ENCODE measurements around the gene APOL2. TPM values are rescaled to one million over a fixed set of nuclear protein-coding genes. Genes with fewer than 3 reads are reported as not detected.
A peak's percentile ranks its signal among the peaks of the same experiment; 100 is the strongest.

The APOL2 gene
- total and polyA plus RNA-seq, 4 donors: 26.4 to 62.8 (median 36.3) TPM

DNA sequence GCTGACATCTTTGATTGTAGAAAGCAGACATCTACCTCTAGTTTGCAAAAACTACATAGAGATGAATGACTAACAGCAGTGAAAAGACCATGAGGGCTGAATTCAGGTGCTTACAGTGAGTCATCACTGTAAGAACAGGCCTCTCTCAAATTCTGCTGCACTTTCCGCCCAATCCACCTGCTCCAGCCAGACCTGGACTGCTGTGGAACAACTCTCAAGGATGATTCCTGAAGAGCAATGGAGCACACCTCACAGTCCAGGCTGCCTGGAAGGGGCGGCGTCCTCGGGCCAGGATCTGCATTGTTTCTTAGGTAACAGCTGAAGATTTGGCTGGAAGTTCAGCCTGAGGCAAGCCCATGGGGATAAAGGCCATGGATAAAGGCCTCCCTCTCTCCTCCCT is 15.1 kb downstream of the APOL2 start:
- 78 to 97% methylated on average over 4 of the region's 4 CpGs for WGBS, 2 donors
- peaks cover 0 to 4% of the 10 kb centered on the region in 2 donors for H3K36me3 ChIP-seq (ENCODE audit: control insufficient read depth in 1 of 2, insufficient read depth in 2 of 2, low read length in 1 of 2)
- intact Hi-C loops (cut with DNase I): no loop called here
- DNase-seq: no peak
- H3K27ac ChIP-seq (ENCODE audit: low read depth in 1 of 2, low read length in 2 of 2): no peak overlapping the region
- no peaks in the 10 kb centered on the region for H3K27me3 ChIP-seq (ENCODE audit: control insufficient read depth in 1 of 2, insufficient read depth in 2 of 2, low read length in 1 of 2)
- no peak overlapping the region for H3K4me3 ChIP-seq (ENCODE audit: low read length in 2 of 2)
- H3K9me3 ChIP-seq (ENCODE audit: control insufficient read depth, low read length): no peaks in the 10 kb centered on the region
- ATAC-seq (ENCODE audit: low FRiP score): no peak
- H3K4me1 ChIP-seq (ENCODE audit: control insufficient read depth in 1 of 2, insufficient read depth in 2 of 2, low read length in 2 of 2): no peaks in the 10 kb centered on the region

DNA sequence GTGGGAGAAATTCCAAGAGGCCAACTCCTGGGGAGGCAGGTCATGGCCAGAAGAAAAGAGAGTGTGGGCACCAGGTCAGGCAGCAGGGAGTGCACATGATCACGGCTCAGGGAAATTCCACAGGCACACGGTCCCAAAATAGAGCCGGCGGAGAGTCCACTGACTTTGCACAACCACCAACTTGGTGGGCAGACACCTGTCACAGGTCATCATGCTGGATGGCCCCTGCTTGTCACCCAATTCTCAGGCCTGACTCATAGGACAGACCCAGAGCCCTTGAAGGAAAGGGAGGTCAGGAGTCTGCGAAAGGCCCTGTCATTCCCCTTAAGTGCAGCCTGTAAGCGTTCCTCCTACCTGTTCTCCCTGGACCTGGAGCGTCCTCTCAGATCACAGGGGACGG is 15.8 kb downstream of the APOL2 start:
- DNase-seq (no peak), ATAC-seq (ENCODE audit: low FRiP score) (no peak)
- Histone ChIP-seq H3K4me1 (ENCODE audit: control insufficient read depth in 1 of 2, insufficient read depth in 2 of 2, low read length in 2 of 2) (no peaks in the 10 kb centered on the region), H3K27me3 (ENCODE audit: control insufficient read depth in 1 of 2, insufficient read depth in 2 of 2, low read length in 1 of 2) (no peaks in the 10 kb centered on the region), H3K9me3 (ENCODE audit: control insufficient read depth, low read length) (no peaks in the 10 kb centered on the region), H3K4me3 (ENCODE audit: low read length in 2 of 2) (no peak overlapping the region), H3K27ac (ENCODE audit: low read depth in 1 of 2, low read length in 2 of 2) (no peak overlapping the region), H3K36me3 (ENCODE audit: control insufficient read depth in 1 of 2, insufficient read depth in 2 of 2, low read length in 1 of 2) (peaks cover 0 to 4% of the 10 kb centered on the region in 2 donors)
- intact Hi-C loops (cut with DNase I): no loop called here
- 79 to 83% methylated on average over 8 of the region's 8 CpGs for WGBS, 2 donors

DNA sequence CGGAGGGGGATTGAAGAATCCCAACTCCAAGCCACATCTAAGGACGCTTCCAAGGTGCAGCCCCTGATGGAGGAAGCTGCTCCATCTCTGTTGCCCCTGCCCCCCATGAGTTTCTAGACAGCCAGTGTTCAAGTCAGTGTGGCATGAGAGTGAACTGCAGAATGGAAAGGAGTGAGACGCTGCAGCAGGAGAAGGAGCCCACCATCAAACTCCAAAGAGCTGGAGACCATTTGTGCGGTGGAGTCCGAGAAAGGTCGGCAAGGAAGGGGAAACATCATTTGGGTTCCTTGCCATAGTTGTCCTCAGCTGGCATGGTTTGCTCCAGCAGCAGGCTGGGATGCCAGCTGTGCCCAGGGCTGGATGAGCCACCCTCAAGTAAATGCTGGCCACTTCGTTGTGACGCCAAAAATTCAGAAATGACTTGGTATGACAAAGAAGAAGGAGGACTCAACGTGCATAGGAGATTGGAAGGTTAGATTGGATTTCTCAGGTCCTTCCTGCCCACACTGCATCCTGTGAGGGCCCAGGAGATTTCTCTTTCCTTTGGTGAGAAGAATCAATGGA is 16.4 kb downstream of the APOL2 start:
- Histone ChIP-seq H3K36me3 (ENCODE audit: control insufficient read depth in 1 of 2, insufficient read depth in 2 of 2, low read length in 1 of 2) (peaks cover 0 to 4% of the 10 kb centered on the region in 2 donors), H3K9me3 (ENCODE audit: control insufficient read depth, low read length) (no peaks in the 10 kb centered on the region), H3K27ac (ENCODE audit: low read depth in 1 of 2, low read length in 2 of 2) (no peak overlapping the region), H3K27me3 (ENCODE audit: control insufficient read depth in 1 of 2, insufficient read depth in 2 of 2, low read length in 1 of 2) (no peaks in the 10 kb centered on the region), H3K4me3 (ENCODE audit: low read length in 2 of 2) (no peak overlapping the region), H3K4me1 (ENCODE audit: control insufficient read depth in 1 of 2, insufficient read depth in 2 of 2, low read length in 2 of 2) (no peaks in the 10 kb centered on the region)
- 91 to 93% methylated on average over 9 of the region's 9 CpGs for WGBS, 2 donors
- ATAC-seq (ENCODE audit: low FRiP score): no peak
- intact Hi-C loops (cut with DNase I): no loop called here
- DNase-seq: no peak

DNA sequence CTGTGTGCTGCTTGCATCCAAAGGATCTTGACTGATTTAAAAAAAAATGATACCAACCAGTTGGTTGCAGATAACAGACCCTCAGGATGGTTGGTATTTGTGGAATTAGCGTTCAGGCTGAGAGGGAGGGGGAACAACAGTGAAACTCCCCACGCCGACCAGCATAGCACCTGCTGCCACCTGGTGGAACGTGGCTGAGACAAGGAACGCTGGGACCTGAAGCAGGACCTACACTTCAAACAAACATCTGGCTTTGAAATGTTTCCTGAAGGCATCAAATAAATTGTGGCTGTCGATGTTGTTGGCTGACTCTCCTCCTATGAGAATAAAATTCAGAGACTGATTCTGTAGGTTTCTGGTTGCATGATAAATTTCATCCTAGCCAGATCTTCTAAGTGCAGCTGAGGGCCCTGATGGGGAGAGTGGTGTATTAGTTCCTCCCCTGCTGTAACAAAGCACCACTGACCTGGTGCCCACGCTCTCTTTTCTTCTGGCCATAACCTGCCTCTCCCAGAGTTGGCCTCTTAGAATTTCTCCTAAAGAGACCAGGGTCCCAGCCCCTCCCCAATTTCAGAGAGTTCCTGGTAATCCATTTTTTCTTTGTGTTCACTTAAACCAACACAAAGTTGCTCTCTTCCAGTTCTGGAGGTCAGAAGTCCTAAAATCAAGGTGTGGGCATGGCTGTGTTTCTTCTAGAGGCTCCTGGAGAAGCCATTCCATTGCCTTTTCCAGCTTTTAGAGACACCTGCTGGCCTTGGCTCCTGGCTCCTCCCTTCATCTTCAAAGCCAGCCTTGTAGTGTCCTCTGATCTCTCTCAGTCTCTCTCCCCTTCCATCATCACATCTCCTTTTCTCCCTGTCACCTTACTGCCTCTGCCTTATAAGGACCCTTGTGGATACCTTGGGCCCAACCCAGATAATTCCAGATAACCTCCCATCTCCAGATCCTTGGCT is 17.3 kb downstream of the APOL2 start:
- Histone ChIP-seq H3K27me3 (ENCODE audit: control insufficient read depth in 1 of 2, insufficient read depth in 2 of 2, low read length in 1 of 2) (no peaks in the 10 kb centered on the region), H3K9me3 (ENCODE audit: control insufficient read depth, low read length) (no peaks in the 10 kb centered on the region), H3K36me3 (ENCODE audit: control insufficient read depth in 1 of 2, insufficient read depth in 2 of 2, low read length in 1 of 2) (no peaks in the 10 kb centered on the region), H3K4me3 (ENCODE audit: low read length in 2 of 2) (no peak overlapping the region), H3K27ac (ENCODE audit: low read depth in 1 of 2, low read length in 2 of 2) (no peak overlapping the region), H3K4me1 (ENCODE audit: control insufficient read depth in 1 of 2, insufficient read depth in 2 of 2, low read length in 2 of 2) (no peaks in the 10 kb centered on the region)
- 14 to 15% methylated on average over 7 of the region's 7 CpGs for WGBS, 2 donors
- ATAC-seq (ENCODE audit: low FRiP score) (no peak), DNase-seq (no peak)
- intact Hi-C loops (cut with DNase I): no loop called here

DNA sequence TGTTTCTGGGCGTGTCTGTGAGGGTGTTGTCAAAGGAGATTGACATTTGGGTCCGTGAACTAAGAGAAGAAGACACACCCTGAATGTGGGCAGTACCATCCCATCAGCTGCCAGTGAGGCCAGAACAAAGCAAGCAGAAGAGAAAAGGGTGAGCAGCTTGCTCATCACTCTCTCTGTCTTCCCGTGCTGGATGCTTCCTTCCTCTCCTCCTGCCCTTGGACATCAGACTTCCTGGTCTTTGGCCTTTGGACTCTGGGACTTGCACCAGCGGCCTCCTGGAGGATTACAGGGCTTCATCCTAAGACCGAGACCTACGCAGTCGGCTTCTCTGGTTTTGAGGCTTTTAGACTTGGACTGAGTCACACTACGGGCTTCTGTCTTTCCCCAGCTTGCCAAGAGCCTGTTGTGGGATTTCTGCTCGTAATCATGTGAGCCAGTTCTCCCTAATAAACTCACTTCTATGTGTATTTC is 18.8 kb downstream of the APOL2 start:
- Histone ChIP-seq H3K27me3 (ENCODE audit: control insufficient read depth in 1 of 2, insufficient read depth in 2 of 2, low read length in 1 of 2) (no peaks in the 10 kb centered on the region), H3K9me3 (ENCODE audit: control insufficient read depth, low read length) (no peaks in the 10 kb centered on the region), H3K27ac (ENCODE audit: low read depth in 1 of 2, low read length in 2 of 2) (peak overlapping the region in 1 of 2 donors; percentile 76), H3K4me1 (ENCODE audit: control insufficient read depth in 1 of 2, insufficient read depth in 2 of 2, low read length in 2 of 2) (no peaks in the 10 kb centered on the region), H3K4me3 (ENCODE audit: low read length in 2 of 2) (no peak overlapping the region), H3K36me3 (ENCODE audit: control insufficient read depth in 1 of 2, insufficient read depth in 2 of 2, low read length in 1 of 2) (no peaks in the 10 kb centered on the region)
- 34 to 46% methylated on average over 9 of the region's 9 CpGs for WGBS, 2 donors
- DNase-seq (no peak), ATAC-seq (ENCODE audit: low FRiP score) (peak; percentile 66)
- intact Hi-C loops (cut with DNase I): no loop called here

DNA sequence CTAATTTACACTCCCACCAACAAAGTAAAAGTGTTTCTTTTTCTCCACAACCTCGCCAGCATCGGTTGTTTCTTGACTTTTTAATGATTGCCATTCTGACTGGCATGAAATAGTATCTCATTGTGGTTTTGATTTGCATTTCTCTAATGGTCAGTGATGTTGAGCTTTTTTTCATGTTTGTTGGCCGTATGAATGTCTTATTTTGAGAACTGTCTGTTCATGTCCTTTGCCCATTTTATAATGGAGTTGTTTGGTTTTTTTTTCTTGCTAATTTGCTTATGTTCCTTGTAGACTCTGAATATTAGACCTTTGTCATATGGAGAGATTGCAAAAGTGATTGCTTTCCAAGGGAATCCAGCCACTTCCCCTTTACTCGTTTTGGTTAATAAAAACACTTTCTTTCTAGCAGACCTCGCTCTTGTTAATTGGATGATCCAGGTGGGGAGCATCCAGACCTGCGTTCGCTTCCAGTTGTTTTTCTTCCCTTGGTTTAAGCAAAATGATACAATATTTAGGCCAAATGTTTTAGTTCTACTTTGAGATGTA is 20.6 kb downstream of the APOL2 start:
- Histone ChIP-seq H3K27ac (ENCODE audit: low read depth in 1 of 2, low read length in 2 of 2) (no peak overlapping the region), H3K4me3 (ENCODE audit: low read length in 2 of 2) (no peak overlapping the region), H3K27me3 (ENCODE audit: control insufficient read depth in 1 of 2, insufficient read depth in 2 of 2, low read length in 1 of 2) (no peaks in the 10 kb centered on the region), H3K36me3 (ENCODE audit: control insufficient read depth in 1 of 2, insufficient read depth in 2 of 2, low read length in 1 of 2) (no peaks in the 10 kb centered on the region), H3K4me1 (ENCODE audit: control insufficient read depth in 1 of 2, insufficient read depth in 2 of 2, low read length in 2 of 2) (no peaks in the 10 kb centered on the region), H3K9me3 (ENCODE audit: control insufficient read depth, low read length) (no peaks in the 10 kb centered on the region)
- ATAC-seq (ENCODE audit: low FRiP score): no peak
- WGBS, 2 donors: 88% methylated on average over 7 of the region's 7 CpGs
- no peak for DNase-seq
- intact Hi-C loops (cut with DNase I): no loop called here

DNA sequence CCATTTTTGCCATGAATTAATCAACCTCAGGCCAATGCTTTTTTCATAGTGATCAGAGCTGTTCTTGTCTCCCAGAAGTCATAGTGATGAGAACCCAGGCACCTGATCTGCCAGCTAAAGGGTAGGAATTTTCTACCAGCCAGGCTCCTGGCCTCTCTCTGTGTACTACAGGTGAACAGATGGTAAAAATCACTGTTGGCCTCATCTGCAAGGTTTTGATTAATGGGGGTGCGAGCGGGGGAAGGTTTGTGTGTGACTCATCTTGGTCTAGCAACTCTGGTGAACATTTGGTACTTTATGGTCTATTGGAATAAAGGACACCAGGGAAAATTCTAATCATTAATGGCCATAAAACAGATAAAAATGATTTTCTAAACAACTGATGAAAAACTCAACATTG is 23.3 kb downstream of the APOL2 start:
- no peak overlapping the region for H3K4me3 ChIP-seq (ENCODE audit: low read length in 2 of 2)
- DNase-seq: no peak
- H3K4me1 ChIP-seq (ENCODE audit: control insufficient read depth in 1 of 2, insufficient read depth in 2 of 2, low read length in 2 of 2): no peaks in the 10 kb centered on the region
- intact Hi-C loops (cut with DNase I): no loop called here
- ATAC-seq (ENCODE audit: low FRiP score): no peak
- no peaks in the 10 kb centered on the region for H3K9me3 ChIP-seq (ENCODE audit: control insufficient read depth, low read length)
- WGBS, 2 donors: 47 to 90% methylated on average over 2 of the region's 2 CpGs
- no peaks in the 10 kb centered on the region for H3K36me3 ChIP-seq (ENCODE audit: control insufficient read depth in 1 of 2, insufficient read depth in 2 of 2, low read length in 1 of 2)
- H3K27me3 ChIP-seq (ENCODE audit: control insufficient read depth in 1 of 2, insufficient read depth in 2 of 2, low read length in 1 of 2): no peaks in the 10 kb centered on the region
- H3K27ac ChIP-seq (ENCODE audit: low read depth in 1 of 2, low read length in 2 of 2): no peak overlapping the region

DNA sequence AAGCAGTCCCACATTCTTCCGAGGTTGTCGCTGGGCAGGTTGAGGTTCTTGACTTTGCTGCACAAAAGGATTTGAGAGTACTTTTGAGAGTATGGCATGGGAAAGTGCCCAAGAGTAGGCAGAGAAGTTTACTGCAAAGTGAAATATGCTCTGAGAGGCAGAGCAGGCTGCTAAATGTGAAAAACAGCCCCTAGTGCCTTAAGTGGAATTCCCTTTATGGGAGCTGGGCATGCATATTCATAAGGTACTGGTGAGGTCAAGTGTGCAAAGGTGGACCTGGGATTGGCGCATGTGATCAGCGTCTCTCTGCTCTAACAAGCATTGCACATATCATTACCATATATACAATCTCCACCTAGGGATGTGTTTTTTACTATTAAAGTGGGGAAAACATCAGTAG is 25.7 kb downstream of the APOL2 start:
- ATAC-seq (ENCODE audit: low FRiP score) (no peak), DNase-seq (no peak)
- H3K4me1 ChIP-seq (ENCODE audit: control insufficient read depth in 1 of 2, insufficient read depth in 2 of 2, low read length in 2 of 2): no peaks in the 10 kb centered on the region
- no peak overlapping the region for H3K27ac ChIP-seq (ENCODE audit: low read depth in 1 of 2, low read length in 2 of 2)
- intact Hi-C loops (cut with DNase I): no loop called here
- H3K36me3 ChIP-seq (ENCODE audit: control insufficient read depth in 1 of 2, insufficient read depth in 2 of 2, low read length in 1 of 2): no peaks in the 10 kb centered on the region
- no peak overlapping the region for H3K4me3 ChIP-seq (ENCODE audit: low read length in 2 of 2)
- no peaks in the 10 kb centered on the region for H3K27me3 ChIP-seq (ENCODE audit: control insufficient read depth in 1 of 2, insufficient read depth in 2 of 2, low read length in 1 of 2)
- no peaks in the 10 kb centered on the region for H3K9me3 ChIP-seq (ENCODE audit: control insufficient read depth, low read length)
- 74 to 90% methylated on average over 4 of the region's 4 CpGs for WGBS, 2 donors

DNA sequence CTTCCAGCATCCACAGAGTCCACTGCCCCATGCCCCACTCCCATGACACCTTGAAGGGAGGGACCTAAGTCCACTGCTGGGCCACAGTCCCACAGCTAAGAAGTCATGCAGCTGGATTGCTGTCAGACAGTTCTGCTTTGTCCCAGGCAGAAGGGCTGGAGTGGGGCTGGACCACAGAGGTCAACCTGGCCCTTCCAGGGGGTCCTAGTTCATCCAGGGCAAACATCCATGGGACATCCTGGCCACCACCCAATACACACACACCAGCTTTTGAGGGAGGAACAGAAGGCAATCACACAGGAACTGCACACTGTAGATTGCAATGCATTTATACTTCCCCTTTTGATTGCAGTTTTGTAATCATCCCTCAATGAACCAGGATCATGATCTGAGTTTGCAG is 26.4 kb downstream of the APOL2 start:
- DNase-seq (no peak), ATAC-seq (ENCODE audit: low FRiP score) (no peak)
- Histone ChIP-seq H3K27me3 (ENCODE audit: control insufficient read depth in 1 of 2, insufficient read depth in 2 of 2, low read length in 1 of 2) (no peaks in the 10 kb centered on the region), H3K4me3 (ENCODE audit: low read length in 2 of 2) (no peak overlapping the region), H3K36me3 (ENCODE audit: control insufficient read depth in 1 of 2, insufficient read depth in 2 of 2, low read length in 1 of 2) (no peaks in the 10 kb centered on the region), H3K4me1 (ENCODE audit: control insufficient read depth in 1 of 2, insufficient read depth in 2 of 2, low read length in 2 of 2) (no peaks in the 10 kb centered on the region), H3K27ac (ENCODE audit: low read depth in 1 of 2, low read length in 2 of 2) (no peak overlapping the region), H3K9me3 (ENCODE audit: control insufficient read depth, low read length) (no peaks in the 10 kb centered on the region)
- intact Hi-C loops (cut with DNase I): no loop called here
